HG03280 (cell line): ENCODE results near the gene TRHDE.
"Not testable (repeated sequence)": the region's sequence is repeated elsewhere in the genome, so short reads cannot be mapped to it uniquely, and the experiment has no call there.

Source experiments
- ATAC-seq: cut with Tn5 transposase; IDR thresholded peaks from one replicate; pipeline ENCODE4 v1.9.1; 2021; ENCODE audit warnings: mild to moderate bottlenecking, moderate library complexity; ENCODE audit not compliant: unreplicated experiment

TRHDE gene

GRCh38 chr12:72510772-72511171 is 238.6 kb downstream of the TRHDE start:
- no peak for ATAC-seq

- no peak for ATAC-seq
These were observed 239.3 kb downstream of the TRHDE start for GRCh38 chr12:72511498-72511897.

DNA sequence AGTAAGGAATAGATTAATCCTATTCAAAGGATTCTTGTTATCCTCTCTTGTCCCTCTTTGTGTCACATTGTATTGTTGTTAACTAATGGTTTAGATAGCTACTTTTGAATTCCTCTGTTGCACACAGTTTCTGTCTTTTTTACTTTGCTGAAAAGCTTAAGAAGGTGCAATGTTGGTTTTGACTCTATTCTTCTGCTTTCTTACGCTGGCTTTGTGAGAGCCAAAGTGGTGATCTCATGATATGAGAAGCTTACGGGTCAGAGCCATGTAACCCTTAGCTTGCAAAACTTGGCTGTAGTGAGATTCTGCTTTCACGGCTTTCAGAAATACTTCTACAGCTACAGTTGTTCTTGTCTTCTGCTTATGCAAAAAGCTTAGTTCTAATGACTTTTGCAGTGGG is 239.7 kb downstream of the TRHDE start:
- ATAC-seq, result no peak

- ATAC-seq, result not testable (repeated sequence)
These were observed 248.0 kb downstream of the TRHDE start for GRCh38 chr12:72520044-72520678.

DNA sequence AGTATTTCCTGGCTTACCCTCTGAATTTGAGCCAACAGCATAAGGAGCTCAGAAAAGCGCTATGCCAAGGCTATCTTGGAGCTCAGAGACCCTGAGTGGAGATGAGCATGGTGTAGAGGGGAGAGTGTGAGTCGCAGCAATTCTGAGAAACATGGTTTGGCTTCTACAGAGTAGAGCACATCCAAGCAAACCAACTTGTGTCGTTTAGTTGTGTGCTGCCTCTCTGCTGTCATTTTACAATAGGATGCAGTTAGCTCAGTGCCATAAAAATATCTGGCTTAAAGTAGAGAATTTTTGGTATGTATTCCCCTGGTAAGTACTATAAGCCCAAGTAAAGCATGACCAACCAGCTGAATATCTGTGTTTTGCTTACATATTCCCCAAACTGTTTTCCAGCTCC is 249.2 kb downstream of the TRHDE start:
- no peak for ATAC-seq

DNA sequence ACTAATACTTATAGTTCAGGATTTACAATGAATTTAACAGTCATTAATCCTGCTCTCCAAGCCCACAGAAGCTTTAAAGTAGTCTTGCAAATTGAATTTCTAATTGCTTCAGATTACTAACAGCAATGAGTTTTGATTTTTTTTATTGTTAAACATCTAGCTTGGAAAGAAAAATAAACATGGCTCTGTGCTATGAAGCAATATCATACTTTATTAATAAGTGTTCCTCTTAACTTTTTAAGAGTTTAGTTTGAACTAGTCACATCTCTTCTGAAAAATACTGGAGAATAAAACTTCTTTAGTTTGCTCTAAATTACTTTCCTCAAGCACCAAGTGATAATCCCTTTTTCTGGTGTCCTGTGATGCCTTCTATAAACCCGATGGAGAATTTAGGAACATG is 250.2 kb downstream of the TRHDE start:
- no peak for ATAC-seq

DNA sequence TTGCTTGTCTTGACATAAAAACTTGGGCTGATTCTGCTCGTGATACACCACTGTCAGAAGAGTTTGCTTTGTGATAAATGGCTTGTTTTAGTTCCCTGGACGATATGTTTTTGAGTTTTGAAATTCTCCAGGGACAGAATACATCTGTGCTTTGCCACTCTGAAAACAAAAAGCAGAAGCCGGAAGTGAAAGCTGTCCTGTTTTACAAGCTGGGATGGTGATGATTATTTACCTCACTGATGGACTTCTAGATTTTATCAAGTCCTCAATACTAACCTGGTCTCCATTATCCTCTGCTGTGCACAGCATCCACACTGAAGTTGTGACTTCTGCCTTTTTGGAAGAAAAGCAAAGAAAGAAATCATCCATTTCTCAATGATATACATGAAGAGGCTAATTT is 251.6 kb downstream of the TRHDE start:
- ATAC-seq, result no peak

- ATAC-seq, result no peak
These were observed 263.2 kb downstream of the TRHDE start for GRCh38 chr12:72535212-72535990.

- no peak for ATAC-seq
These were observed 268.6 kb downstream of the TRHDE start for GRCh38 chr12:72540811-72541210.

- no peak for ATAC-seq
These were observed 271.8 kb downstream of the TRHDE start for GRCh38 chr12:72543777-72544467.

GRCh38 chr12:72546106-72546505 is 273.9 kb downstream of the TRHDE start:
- ATAC-seq, result no peak

DNA sequence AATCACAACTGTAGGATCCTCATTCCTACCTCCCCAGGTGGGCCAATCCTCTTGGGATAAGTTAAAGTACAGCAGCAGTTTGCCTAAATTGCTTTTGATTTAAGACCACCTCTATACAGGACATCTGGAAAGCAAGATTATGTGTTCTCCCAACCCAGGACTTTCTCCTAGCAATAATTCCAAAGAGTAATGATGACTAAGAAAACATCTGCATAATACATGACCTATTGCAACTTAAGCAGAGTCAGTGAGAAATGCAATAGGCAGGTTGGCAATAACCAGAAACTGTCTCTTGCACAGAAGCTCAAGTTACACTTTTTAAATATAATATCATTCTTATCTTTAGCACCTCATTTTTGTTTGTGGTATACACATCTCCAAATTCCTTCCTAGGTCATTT is 275.4 kb downstream of the TRHDE start:
- ATAC-seq, result no peak

DNA sequence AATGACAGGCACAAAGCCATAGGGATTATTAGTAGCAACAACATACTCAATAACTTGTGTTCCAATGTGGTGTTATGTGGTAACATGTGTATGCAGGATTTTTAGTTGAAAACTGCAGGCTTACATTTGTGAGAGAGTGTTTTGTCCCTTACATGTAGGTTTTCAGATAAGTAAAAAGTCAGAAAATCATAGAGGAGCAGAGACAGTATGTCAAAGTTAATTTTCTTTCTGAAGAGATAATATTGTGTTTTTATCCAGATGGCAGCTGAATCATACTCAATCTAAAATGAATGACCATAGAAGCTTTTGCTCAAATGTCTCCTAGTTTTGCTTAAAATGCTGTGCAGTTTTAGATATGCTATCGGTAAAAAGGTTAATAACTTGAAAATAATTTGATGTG is 277.0 kb downstream of the TRHDE start:
- no peak for ATAC-seq

- ATAC-seq, result no peak
These were observed 288.0 kb downstream of the TRHDE start for GRCh38 chr12:72560003-72560769.

DNA sequence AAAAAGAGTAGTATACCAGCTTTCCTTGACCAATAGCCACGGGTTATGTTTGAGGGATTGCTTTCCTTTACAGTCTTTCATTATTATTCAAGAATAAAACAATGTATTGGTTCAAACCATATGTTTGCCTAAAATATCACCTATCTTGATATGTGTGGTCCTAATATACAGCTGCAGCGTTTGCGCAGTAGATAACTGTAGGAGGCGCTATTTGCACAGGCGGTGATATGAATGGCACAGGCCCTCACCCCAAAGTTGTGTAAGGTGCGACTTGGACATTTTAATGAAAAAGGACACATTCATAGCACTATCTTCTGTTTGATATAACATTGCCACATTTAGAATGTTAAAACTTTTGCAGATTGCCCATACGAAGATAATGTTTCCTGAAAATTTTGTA is 298.4 kb downstream of the TRHDE start:
- ATAC-seq, result no peak

DNA sequence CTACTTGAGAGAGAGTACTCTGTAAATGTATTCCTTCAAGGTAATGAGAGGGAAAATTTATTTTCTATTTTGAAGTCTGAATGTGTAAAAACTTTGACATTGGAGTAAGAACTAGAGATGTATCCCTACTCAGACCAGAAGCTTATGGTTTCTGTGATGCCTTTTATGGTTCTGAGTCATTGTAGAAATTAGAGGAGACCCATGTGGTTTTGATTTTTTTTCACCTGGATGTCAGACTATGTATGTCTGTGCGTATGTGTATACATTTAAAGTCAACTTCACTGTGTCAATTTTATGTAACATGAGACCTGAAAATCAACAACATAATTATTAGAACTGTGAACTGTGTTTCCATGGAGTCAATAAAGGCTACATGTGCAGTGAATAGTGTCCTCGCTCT is 302.0 kb downstream of the TRHDE start:
- no peak for ATAC-seq

DNA sequence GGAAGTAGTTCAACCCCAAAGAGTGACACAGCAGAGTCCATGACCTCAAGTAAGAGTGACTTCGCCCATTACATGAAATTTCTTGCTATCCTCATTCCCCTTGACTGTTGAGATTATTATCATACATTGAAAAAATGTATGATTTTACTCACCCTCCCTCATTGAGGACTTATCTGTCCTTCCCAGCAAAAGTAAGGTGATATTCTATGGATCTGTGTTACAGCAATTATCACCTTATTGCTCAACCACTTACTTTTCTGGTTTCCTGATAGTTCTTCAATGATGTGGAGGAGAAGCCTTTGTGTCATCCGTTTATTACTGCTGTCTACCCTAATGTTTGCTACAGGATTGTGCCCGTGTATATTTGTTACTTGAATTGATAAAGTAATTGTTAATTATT is 306.2 kb downstream of the TRHDE start:
- ATAC-seq, result no peak

- no peak for ATAC-seq
These were observed 314.3 kb downstream of the TRHDE start for GRCh38 chr12:72586456-72586855.

DNA sequence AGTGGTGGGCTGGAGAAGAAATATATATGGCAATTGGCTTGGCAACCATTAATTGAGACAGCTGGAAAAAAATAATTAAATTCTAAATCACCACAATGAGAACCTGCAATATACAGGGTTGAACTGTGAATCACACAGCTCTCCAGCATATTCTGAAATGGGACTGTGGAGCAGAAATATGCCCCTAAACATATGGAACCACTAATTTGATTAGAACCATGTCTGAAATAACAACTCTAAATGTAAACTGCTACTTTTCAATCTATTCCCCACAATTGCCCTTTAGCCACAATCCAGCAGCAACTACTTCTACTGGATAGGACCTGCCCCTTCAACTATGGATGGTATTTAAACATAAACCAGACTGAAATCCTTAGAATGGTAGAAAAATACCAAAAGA is 330.4 kb downstream of the TRHDE start:
- no peak for ATAC-seq

DNA sequence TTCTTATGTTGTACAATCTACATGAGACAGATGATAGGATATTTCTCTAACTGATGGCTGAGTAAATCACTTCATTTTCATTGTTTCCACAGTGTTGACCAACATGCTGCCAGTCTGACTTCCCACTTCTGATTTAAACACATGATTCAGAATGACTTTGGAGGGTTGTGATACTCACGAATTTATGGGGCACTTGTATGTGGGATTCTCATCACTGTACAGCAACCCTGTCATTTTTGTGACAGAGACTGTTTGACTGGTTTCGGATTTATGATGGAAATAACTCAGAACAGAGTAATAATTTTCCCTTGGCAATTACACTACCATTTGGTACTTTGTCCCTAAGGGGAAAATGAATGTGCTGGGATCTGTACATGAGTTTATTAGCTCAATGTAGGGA is 333.8 kb downstream of the TRHDE start:
- no peak for ATAC-seq

DNA sequence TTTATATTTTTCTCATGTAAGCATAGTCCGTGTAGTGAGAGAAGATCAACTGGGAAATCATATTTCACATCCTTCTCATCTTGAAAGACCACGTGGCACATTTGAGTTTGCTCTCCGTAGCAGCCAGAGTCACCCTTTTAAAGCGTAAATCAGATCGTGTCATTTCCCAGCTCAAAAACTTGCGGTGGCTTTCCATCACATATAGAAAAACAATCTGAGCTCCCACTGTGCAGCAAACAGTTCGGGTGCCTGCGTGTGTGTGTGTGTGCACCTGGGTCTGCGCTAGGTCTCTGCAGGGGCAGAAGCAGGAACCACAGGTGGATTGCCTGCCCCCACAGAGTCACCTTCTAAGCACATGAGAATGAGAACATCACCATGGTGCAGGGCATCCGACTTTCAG is 338.2 kb downstream of the TRHDE start:
- no peak for ATAC-seq
